Left ventricle myocardium inferior (tissue), 1 donor: ENCODE data around the gene GSTT4. TPM values are rescaled to one million over a fixed set of nuclear protein-coding genes. Genes with fewer than 3 reads are reported as not detected.
A peak's percentile ranks its signal among the peaks of the same experiment; 100 is the strongest.
"Not testable (repeated sequence)": the region's sequence is repeated elsewhere in the genome, so short reads cannot be mapped to it uniquely, and the experiment has no call there.

ENCODE experiments used
- DNase-seq: peaks from one replicate; pipeline ENCODE4 v3.0.0-alpha.2; 2020
- H3K27ac ChIP-seq: fragments of 200-600 bp; replicated peaks from 2 replicates; pipeline ENCODE4 v1.8.0; 2021
- H3K27me3 ChIP-seq: fragments of 200-600 bp; 2 replicates; pipeline ENCODE4 v1.8.0; 2021; ENCODE audit warnings: low read depth
- H3K36me3 ChIP-seq: fragments of 200-600 bp; 2 replicates; pipeline ENCODE4 v1.8.0; 2021
- H3K4me1 ChIP-seq: fragments of 200-600 bp; 2 replicates; pipeline ENCODE4 v1.8.0; 2021
- H3K4me3 ChIP-seq: fragments of 200-600 bp; 2 replicates; pipeline ENCODE4 v1.8.0; 2021; ENCODE audit warnings: mild to moderate bottlenecking, moderate library complexity
- H3K9me3 ChIP-seq: fragments of 200-600 bp; replicated peaks from 2 replicates; pipeline ENCODE4 v1.8.0; 2021
- intact Hi-C: fragments of 100-400 bp; cut with micrococcal nuclease; formaldehyde crosslinking; loops from one replicate; pipeline ENCODE4 v1.11.0; 2022
- total RNA-seq: library from RNA; stranded (reverse); fragmentation: NEBNext Ultra II Directional; extraction: Animal tissue kit (Norgen Biotek cat#: 25700); gene quantifications from one replicate; pipeline ENCODE4 v1.2.1, GENCODE V29; 2021
- TF ChIP-seq, protein P1 (sequence below): fragments of 200-600 bp; IDR thresholded peaks from 2 replicates; pipeline ENCODE4 v1.8.0; 2021; ENCODE audit warnings: antibody characterized with exemption, mild to moderate bottlenecking, borderline replicate concordance
- donor health status: DM: no; HTN: yes; CAD: no; lungs with severe emphysema.

Gene GSTT4
- total RNA-seq, 1 donor from 2014 or later, result not detected

DNA sequence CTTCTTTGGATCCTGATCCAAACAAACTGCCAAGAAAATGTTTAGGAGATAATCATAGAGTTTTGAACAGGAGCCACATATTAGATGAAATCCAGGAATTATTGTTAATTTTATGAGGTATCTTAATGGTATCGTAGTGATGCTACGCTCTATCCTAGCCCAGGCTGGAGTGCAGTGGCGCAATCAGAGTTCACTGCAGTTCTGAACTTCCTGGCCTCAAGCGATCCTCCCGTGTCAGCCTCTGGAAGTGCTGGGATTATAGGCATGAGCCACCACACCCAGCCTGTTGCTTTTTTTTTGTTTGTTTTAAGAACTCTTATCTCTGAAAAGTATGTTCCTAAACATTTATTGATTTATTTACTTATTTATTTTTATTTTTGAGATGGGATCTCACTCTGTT, 2.4 kb downstream of the GSTT4 start:
- DNase-seq, result no peak
- Histone ChIP-seq H3K27ac (no peak overlapping the region), H3K4me3 (no peak overlapping the region), H3K36me3 (no peaks in the 10 kb centered on the region), H3K4me1 (peaks cover 27% of the 10 kb centered on the region), H3K27me3 (no peaks in the 10 kb centered on the region), H3K9me3 (no peaks in the 10 kb centered on the region)
- intact Hi-C loops, result no loop called here
- TF ChIP-seq, protein P1, sequence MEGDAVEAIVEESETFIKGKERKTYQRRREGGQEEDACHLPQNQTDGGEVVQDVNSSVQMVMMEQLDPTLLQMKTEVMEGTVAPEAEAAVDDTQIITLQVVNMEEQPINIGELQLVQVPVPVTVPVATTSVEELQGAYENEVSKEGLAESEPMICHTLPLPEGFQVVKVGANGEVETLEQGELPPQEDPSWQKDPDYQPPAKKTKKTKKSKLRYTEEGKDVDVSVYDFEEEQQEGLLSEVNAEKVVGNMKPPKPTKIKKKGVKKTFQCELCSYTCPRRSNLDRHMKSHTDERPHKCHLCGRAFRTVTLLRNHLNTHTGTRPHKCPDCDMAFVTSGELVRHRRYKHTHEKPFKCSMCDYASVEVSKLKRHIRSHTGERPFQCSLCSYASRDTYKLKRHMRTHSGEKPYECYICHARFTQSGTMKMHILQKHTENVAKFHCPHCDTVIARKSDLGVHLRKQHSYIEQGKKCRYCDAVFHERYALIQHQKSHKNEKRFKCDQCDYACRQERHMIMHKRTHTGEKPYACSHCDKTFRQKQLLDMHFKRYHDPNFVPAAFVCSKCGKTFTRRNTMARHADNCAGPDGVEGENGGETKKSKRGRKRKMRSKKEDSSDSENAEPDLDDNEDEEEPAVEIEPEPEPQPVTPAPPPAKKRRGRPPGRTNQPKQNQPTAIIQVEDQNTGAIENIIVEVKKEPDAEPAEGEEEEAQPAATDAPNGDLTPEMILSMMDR, result no peak

DNA sequence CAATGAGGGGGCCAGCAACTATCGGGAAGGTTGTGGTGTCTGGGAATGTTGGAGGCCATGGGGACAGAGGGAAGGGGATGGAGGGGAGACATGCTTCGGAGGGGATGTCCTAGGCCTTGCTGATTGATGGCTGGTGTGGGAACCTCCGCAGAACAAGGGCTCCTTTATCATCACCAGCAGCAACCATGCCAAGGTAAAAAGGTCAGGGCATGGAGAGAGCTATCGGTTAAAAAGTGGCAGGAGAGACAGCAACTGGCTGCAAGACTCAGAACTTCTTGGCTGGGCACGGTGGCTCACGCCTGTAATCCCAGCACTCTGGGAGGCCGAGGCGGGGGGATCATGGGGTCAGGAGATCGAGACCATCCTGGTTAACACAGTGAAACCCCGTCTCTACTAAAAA, 3.0 kb downstream of the GSTT4 start:
- no peaks in the 10 kb centered on the region for H3K27me3 ChIP-seq
- no peak for DNase-seq
- H3K36me3 ChIP-seq, result no peaks in the 10 kb centered on the region
- H3K4me1 ChIP-seq, result peaks cover 27% of the 10 kb centered on the region
- intact Hi-C loops, result no loop called here
- no peaks in the 10 kb centered on the region for H3K9me3 ChIP-seq
- peak overlapping the region; percentile 19 for H3K27ac ChIP-seq
- no peak overlapping the region for H3K4me3 ChIP-seq
- TF ChIP-seq, protein P1, result no peak

DNA sequence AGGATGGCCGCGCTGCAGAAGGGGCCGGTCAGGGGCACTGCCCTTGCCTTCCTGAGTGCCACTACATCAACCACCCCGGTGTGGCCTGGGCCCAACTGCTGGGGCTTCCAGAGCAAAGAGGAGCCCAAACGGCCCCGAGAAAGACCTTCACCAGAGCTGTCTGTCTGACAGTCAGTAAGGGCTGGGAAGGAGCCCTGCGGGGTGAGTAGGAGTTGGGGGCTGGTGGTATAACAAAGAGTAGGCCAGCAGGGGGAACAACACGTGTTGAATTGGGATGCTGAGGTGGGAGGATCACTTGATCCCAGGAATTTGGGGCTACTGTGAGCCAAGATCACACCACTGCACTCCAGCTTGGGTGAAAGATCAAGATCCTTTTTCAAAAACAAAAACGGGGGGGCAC, 3.9 kb downstream of the GSTT4 start:
- Histone ChIP-seq H3K27ac (no peak overlapping the region), H3K4me3 (no peak overlapping the region), H3K9me3 (no peaks in the 10 kb centered on the region), H3K27me3 (no peaks in the 10 kb centered on the region), H3K4me1 (peaks cover 27% of the 10 kb centered on the region), H3K36me3 (no peaks in the 10 kb centered on the region)
- TF ChIP-seq, protein P1, result no peak
- intact Hi-C loops, result no loop called here
- DNase-seq, result no peak

DNA sequence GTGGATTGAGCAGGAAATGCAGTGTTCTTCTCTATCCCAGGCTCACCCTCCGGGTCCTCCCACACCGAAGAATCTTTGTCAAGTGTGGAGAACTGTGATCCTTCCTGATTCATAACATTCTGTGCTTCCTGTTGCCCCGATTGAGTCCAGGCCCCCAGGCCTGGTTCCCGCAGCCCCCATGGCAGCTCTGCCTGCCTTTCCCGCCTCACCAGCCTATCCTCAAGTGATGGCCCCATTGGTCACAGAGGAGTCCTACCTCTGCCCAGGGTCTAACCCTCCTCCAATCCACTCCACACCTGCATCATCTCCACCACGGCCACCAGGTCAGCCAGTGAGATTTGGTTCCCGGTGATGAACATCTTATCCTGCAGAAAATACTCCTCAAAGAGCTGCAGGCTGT, 5.5 kb downstream of the GSTT4 start:
- H3K27ac ChIP-seq, DNase-seq, H3K27me3 ChIP-seq, H3K36me3 ChIP-seq, H3K4me3 ChIP-seq, H3K9me3 ChIP-seq, intact Hi-C loops: not testable (repeated sequence)
- H3K4me1 ChIP-seq, result peaks cover 12% of the 10 kb centered on the region

DNA sequence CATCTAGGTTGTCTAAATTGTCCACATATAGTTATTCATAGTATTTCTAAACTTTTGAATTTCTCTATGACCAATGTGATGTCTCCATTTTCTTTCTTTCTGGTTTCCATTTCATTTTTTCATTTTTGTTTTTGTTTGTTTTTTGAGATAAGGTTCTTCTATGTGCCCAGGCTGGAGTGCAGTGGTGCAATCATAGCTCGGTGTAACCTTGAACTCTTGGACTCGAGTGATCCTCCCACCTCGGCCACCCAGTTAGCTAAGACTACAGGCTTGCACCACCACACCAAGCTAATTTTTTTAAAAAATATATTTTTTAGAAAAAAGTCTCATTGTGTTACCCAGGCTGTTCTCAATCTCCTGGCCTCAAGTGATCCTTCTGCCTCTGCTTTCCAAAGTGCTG, 8.2 kb downstream of the GSTT4 start:
- DNase-seq, result no peak
- Histone ChIP-seq H3K27me3 (no peaks in the 10 kb centered on the region), H3K4me3 (no peak overlapping the region), H3K36me3 (no peaks in the 10 kb centered on the region), H3K4me1 (peaks cover 3% of the 10 kb centered on the region), H3K27ac (no peak overlapping the region), H3K9me3 (no peaks in the 10 kb centered on the region)
- TF ChIP-seq, protein P1, result no peak
- intact Hi-C loops, result no loop called here

DNA sequence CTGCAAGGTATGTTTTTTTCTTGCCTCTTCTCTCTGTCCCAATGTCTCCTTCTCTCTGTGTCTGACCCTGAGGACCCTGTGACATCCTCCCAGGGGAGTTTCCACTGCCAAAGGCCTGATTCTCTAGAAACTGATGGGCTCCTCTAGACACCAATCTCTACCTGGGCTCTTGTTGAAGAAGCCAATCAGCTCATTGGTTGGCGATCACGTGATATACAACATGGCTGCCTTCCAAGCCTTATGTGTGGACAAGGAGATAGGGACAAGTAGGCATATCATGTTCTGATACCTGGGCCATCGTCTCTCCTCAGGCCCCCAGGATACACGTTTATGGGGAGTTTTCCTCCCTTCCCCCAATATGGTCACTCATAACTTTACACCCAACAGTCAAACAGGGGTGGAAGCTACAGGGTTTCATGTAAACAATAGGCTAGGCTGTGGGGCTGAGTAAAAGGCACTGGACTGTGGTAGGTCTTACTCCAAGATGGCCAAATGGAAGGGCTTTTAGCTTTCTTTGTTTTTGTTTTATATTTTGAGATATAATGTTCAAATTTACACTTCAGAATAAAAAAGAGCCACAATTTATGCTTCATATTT, 11.6 kb downstream of the GSTT4 start:
- H3K27me3 ChIP-seq, H3K27ac ChIP-seq, intact Hi-C loops: not testable (repeated sequence)

DNA sequence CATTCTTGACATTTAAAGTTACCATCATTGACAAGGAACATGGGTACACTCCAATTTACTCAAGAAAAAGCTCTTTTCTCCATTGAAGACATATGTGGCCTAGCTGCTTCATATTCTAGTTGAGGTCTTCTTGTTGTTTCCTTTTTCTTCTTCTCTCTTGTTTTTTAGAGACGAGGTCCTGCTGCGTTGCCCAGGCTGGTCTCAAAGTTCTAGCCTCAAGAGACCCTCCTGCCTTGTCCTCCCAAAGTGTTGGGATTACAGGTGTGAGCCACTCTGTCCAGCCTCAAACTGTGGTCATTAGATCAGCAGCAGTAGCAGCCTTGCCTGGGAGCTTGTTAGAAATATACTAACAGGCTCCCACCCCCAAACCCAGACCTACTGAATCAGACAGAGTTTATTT, 12.2 kb downstream of the GSTT4 start:
- H3K27ac ChIP-seq, H3K4me3 ChIP-seq, H3K4me1 ChIP-seq, H3K9me3 ChIP-seq, H3K27me3 ChIP-seq, H3K36me3 ChIP-seq, intact Hi-C loops, DNase-seq: not testable (repeated sequence)

More for the DNA sequence above, 11.6 kb downstream of the GSTT4 start:
- not testable (repeated sequence) for DNase-seq, H3K4me3 ChIP-seq, H3K4me1 ChIP-seq, H3K36me3 ChIP-seq, H3K9me3 ChIP-seq

DNA sequence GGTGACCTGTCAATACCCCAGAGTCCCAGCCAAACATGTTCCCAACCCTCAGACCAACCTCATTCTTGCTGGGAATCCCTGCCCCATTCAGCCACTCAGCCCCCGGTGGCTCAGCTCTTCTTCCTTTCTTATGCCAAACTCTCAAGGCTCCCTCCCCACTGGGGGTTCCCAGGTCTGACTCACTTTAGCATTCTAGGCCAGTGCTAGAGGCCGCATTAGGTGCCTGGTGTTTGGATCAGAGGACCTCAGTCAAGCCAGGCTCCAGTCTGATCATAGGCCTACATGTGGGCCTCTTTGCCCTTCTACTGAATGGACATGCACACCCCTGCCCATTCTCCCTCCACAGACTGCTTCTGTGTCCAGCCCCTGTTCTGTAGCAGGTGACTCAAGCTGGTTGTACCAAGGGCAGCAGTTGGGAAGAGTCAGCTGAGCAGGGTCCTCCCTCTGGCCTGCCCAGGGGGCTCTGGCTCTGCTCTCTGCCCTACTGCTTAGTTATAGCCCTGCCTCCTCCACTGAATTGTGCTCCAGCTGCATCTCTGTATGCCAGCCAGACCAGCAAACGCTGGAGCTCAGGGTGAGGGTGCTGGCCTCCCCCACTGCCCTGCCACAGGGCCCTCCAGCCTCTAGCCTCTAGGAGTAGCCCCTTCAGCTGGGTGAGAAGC, 15.5 kb downstream of the GSTT4 start:
- H3K4me3 ChIP-seq, H3K9me3 ChIP-seq, H3K27ac ChIP-seq, H3K27me3 ChIP-seq, H3K4me1 ChIP-seq, H3K36me3 ChIP-seq, DNase-seq, intact Hi-C loops: not testable (repeated sequence)

DNA sequence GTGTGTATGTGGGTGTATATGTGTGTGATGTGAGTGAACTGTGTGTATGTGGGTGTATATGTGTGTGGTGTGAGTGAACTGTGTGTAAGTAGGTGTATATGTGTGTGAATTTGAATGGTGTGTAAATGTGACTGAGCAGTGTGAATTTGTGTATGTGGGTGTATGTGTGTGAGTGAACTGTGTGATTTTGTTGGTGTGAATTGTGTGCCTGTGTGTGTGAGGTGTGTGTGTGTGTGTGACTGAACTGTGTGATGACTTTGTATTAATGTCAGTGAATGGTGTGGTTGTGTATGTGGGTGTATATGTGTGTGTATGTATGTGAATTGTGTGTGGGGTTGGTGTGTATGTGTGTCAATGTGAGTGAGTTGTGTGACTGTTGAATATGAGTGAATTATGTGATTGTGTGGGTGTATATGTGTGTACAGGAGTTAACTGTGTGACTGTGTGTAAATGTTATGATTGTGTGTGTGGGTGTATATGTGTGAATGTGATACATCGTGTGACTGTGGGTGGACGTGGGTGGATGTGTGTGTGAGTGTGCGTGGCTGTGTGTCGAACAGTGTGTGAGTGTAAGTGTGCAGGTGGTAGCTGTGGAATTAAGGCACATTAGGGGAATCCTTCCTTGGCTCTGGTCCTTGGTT, 18.6 kb downstream of the GSTT4 start:
- intact Hi-C loops, H3K27ac ChIP-seq, H3K27me3 ChIP-seq, DNase-seq, H3K9me3 ChIP-seq, H3K36me3 ChIP-seq, H3K4me1 ChIP-seq, H3K4me3 ChIP-seq: not testable (repeated sequence)

DNA sequence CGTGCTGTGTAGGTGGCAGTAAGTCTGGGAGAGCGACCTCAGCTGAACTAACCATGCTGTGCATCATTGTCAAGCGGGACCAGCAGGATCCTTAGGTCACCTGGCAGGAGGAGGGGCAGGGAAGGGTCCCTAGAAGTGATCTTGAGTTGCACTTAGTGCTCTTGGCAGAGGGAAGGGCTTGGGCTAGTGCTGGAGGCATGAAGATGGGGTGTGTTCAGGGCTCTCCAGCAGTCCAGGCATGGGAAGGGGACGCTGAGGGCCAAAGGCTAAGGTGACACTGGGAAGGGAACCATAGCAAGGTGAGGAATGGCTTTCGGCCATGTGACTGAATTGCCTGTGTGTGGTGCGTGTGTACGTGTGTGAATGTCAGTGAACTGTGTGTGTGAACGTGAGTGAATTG, 19.2 kb downstream of the GSTT4 start:
- H3K9me3 ChIP-seq, H3K4me3 ChIP-seq, H3K27me3 ChIP-seq, DNase-seq, H3K27ac ChIP-seq, H3K4me1 ChIP-seq, H3K36me3 ChIP-seq, intact Hi-C loops: not testable (repeated sequence)
